HepG2 (cell line): ENCODE measurements around the gene TCERG1. TPM values are rescaled to one million over a fixed set of nuclear protein-coding genes. Genes with fewer than 3 reads are reported as not detected.
A peak's percentile ranks its signal among the peaks of the same experiment; 100 is the strongest.

ENCODE experiments used
- ATAC-seq: fragments of 200-7000 bp; cut with Tn5 transposase; 3 replicates; pipeline ENCODE4 v1.9.1; 2020; ENCODE audit warnings: mild to moderate bottlenecking, moderate library complexity
- BruUV-seq: library from RNA; stranded (reverse); fragments of 400-500 nt; replicated peaks from 2 replicates; lab custom pipeline; 2021; lab: Mats Ljungman, UMichigan
- CTCF ChIA-PET: fragments of 300-600 bp; formaldehyde crosslinking; extraction: SDS; loops from one replicate; lab custom pipeline; 2021; ENCODE audit warnings: low total read pairs, inconsistent platforms, low intra/inter-chr PET ratio; lab: Yijun Ruan, JAX
- POLR2A ChIA-PET: fragments of 350-600 bp; sonication (Branson Sonifier 250); formaldehyde crosslinking; loops from one replicate; lab custom pipeline; 2020; ENCODE audit warnings: antibody characterized with exemption, inconsistent platforms; lab: Yijun Ruan, JAX
- DNase-seq: peaks from one replicate; pipeline ENCODE4 v3.0.0-alpha.2; 2015; ENCODE audit warnings: low spot score
- FAIRE-seq: peaks from 3 replicates; lab custom pipeline; 2011; peaks lifted over from hg19 to GRCh38; lab: Jason Lieb, UNC
- H2AFZ ChIP-seq: one replicate; pipeline ENCODE4 v1.6.1; 2011; ENCODE audit warnings: low read length, inconsistent platforms
- H3K27ac ChIP-seq: fragments of 300-600 bp; 3 replicates; pipeline ENCODE4 v1.8.0; 2011; ENCODE audit warnings: mixed run types, mild to moderate bottlenecking, mixed read lengths, low read length, inconsistent platforms; ENCODE audit not compliant: insufficient read depth; ENCODE audit errors: extremely low read length
- H3K27me3 ChIP-seq, 2 experiments: fragments of 200-600 bp in 1 of 2; 2 replicates in 1 of 2; 3 replicates in 1 of 2; pipeline versions ENCODE4 v1.6.0 to v1.8.0; 2011; ENCODE audit warnings: low read length in 2 of 2, mild to moderate bottlenecking in 2 of 2, moderate library complexity in 2 of 2, inconsistent platforms in 1 of 2; ENCODE audit not compliant: insufficient read depth in 2 of 2, control insufficient read depth in 1 of 2
- H3K36me3 ChIP-seq, 2 experiments: fragments of 200-600 bp in 1 of 2; replicated peaks in 1 of 2; 2 replicates in 1 of 2; 3 replicates in 1 of 2; pipeline versions ENCODE4 v1.5.1 to v1.8.0; 2011; ENCODE audit warnings: low read length in 2 of 2, inconsistent platforms in 1 of 2; ENCODE audit not compliant: insufficient read depth in 2 of 2, control insufficient read depth in 1 of 2
- H3K4me1 ChIP-seq: 2 replicates; pipeline ENCODE4 v1.5.1; 2012; ENCODE audit warnings: low read length, inconsistent platforms; ENCODE audit not compliant: insufficient read depth
- H3K4me2 ChIP-seq: 2 replicates; pipeline ENCODE4 v1.6.0; 2011; ENCODE audit warnings: low read depth, low read length, inconsistent platforms
- H3K4me3 ChIP-seq, 3 experiments: fragments of 200-600 bp in 1 of 3; sonication (generic), shearing (Covaris generic) in 1 of 3; replicated peaks in 1 of 3; 2 replicates each; pipeline ENCODE4 v1.5.1; 2011 to 2016; ENCODE audit warnings: low read length in 3 of 3, inconsistent platforms in 2 of 3, low read depth in 2 of 3, mild to moderate bottlenecking in 2 of 3, control low read depth in 1 of 3, mixed read lengths in 1 of 3; ENCODE audit not compliant: insufficient read depth in 1 of 3
- H3K79me2 ChIP-seq: one replicate; pipeline ENCODE4 v1.6.1; 2011; ENCODE audit warnings: low read length, inconsistent platforms; ENCODE audit not compliant: insufficient read depth
- H3K9ac ChIP-seq: 2 replicates; pipeline ENCODE4 v1.6.0; 2011; ENCODE audit warnings: mild to moderate bottlenecking, low read depth, low read length, inconsistent platforms; ENCODE audit not compliant: insufficient read depth
- H3K9me3 ChIP-seq: 2 replicates; pipeline ENCODE4 v1.5.1; 2012; ENCODE audit warnings: mild to moderate bottlenecking, low read length
- H4K20me1 ChIP-seq: 2 replicates; pipeline ENCODE4 v1.6.0; 2011; ENCODE audit warnings: inconsistent platforms, mild to moderate bottlenecking, low read length, moderate library complexity; ENCODE audit not compliant: insufficient read depth
- ARID3A ChIP-seq: IDR thresholded peaks from 2 replicates; pipeline ENCODE4 v1.6.1; 2012; ENCODE audit warnings: low read depth, low read length, improper control_type of control experiment
- BRCA1 ChIP-seq: sonication (generic); formaldehyde crosslinking; IDR thresholded peaks from 2 replicates; pipeline ENCODE4 v1.4.0; 2020; ENCODE audit warnings: missing genetic modification reagents
- CEBPB ChIP-seq: IDR thresholded peaks from 2 replicates; pipeline ENCODE4 v1.6.1; 2011; ENCODE audit warnings: low read depth, low read length, improper control_type of control experiment, borderline replicate concordance
- HBP1 ChIP-seq: IDR thresholded peaks from 2 replicates; pipeline ENCODE4 v1.6.1; 2016; ENCODE audit warnings: low read depth, control low read depth
- ISX ChIP-seq: sonication (generic); formaldehyde crosslinking; conservative IDR thresholded peaks from 2 replicates; pipeline ENCODE4 v1.5.0; 2020; ENCODE audit warnings: missing genetic modification reagents
- PHB2 ChIP-seq: fragments of 450-650 bp; IDR thresholded peaks from 2 replicates; pipeline ENCODE4 v1.6.1; 2018; ENCODE audit not compliant: partially characterized antibody
- PRDM10 ChIP-seq: sonication (generic); formaldehyde crosslinking; IDR thresholded peaks from 2 replicates; pipeline ENCODE4 v1.4.0; 2020; ENCODE audit warnings: low read depth, missing genetic modification reagents
- SMAD3 ChIP-seq: sonication (generic); formaldehyde crosslinking; IDR thresholded peaks from 2 replicates; pipeline ENCODE4 v1.4.0; 2020; ENCODE audit warnings: missing genetic modification reagents
- ZNF121 ChIP-seq: sonication (generic); formaldehyde crosslinking; IDR thresholded peaks from 2 replicates; pipeline ENCODE4 v1.5.0; 2020; ENCODE audit warnings: mild to moderate bottlenecking, missing genetic modification reagents
- ZNF782 ChIP-seq: sonication (generic); formaldehyde crosslinking; IDR thresholded peaks from 2 replicates; pipeline ENCODE4 v1.4.0; 2020; ENCODE audit warnings: missing genetic modification reagents, mild to moderate bottlenecking, borderline replicate concordance
- WGBS: methylation state at CpG from one replicate; pipeline ENCODE4 v1.1.6; 2017; ENCODE audit warnings: low lambda C conversion rate; 5-methylcytosine and 5-hydroxymethylcytosine counted together
- in situ Hi-C: cut with HindIII; loops from 2 replicates; pipeline ENCODE4 v1.10.0; 2017; ENCODE audit warnings: low pct_unique_long_range_greater_than_20kb; ENCODE audit not compliant: extremely low pct_ligation_motif_present
- intact Hi-C: fragments of 100-400 bp; cut with micrococcal nuclease; formaldehyde crosslinking; loops from one replicate; pipeline ENCODE4 v1.10.0; 2022; ENCODE audit not compliant: unreplicated experiment
- polyA plus RNA-seq, 8 experiments: library from polyadenylated mRNA; depleted of rRNA in 3 of 8; stranded (reverse) in 7 of 8; unstranded in 1 of 8; fragments of >200 nt; fragmentation: Illumina TruSeq in 4 of 8; extraction: Trizol in 4 of 8; gene quantifications; 2 replicates each; pipeline versions ENCODE4 v1.2.1 to v1.2.3, GENCODE V29; 2011 to 2016; ENCODE audit warnings: low read depth in 4 of 8, missing spikeins in 1 of 8, mixed read lengths in 1 of 8; ENCODE audit not compliant: insufficient read depth in 1 of 8
- total RNA-seq, 5 experiments: library from RNA; depleted of rRNA; stranded (reverse); fragments of >200 nt; fragmentation: Illumina TruSeq; extraction: Trizol; gene quantifications; 2 replicates each; pipeline ENCODE4 v1.2.3, GENCODE V29; 2016; ENCODE audit warnings: low read depth in 1 of 5

The TCERG1 gene
- total and polyA plus RNA-seq, 2 of the 13 experiments (the other 11 are each of a cell fraction or from before 2014, with no cell fraction given) = 71.7 to 86.6 TPM

- no peaks in the 10 kb centered on the region for H3K9me3 ChIP-seq
- ChIA-PET POLR2A (no interaction called here), CTCF (no interaction called here)
- peaks cover 0 to 15% of the 10 kb centered on the region in 2 experiments; a peak in 1 of 5 replicates for H3K27me3 ChIP-seq
- 18% methylated on average over 6 of the region's 8 CpGs for WGBS
- intact Hi-C loops = no loop called here
- H3K9ac ChIP-seq = no peak overlapping the region
- 0 out of 2 replicates have a peak, but pooled peaks cover 5% of the 10 kb centered on the region for H3K4me1 ChIP-seq
- no peak for FAIRE-seq
- TF ChIP-seq ISX (CRISPR knock-in tag) = no peak
- H4K20me1 ChIP-seq = no peaks in the 10 kb centered on the region
- no peak overlapping the region for H2AFZ ChIP-seq
- in situ Hi-C loops = loop anchor here (5.0 to 25.0 kb wide), 2 partner anchors 141 to 291 kb away; no protein-coding TSS in a partner anchor
- H3K4me3 ChIP-seq = no peak overlapping the region
- no peak overlapping the region for H3K4me2 ChIP-seq
- DNase-seq = no peak
- peak; percentile 36; the same call in 2 of the 3 replicates for ATAC-seq
- H3K27ac ChIP-seq = no peak overlapping the region
- H3K79me2 ChIP-seq = no peaks in the 10 kb centered on the region
- H3K36me3 ChIP-seq = no peaks in the 10 kb centered on the region
- no TSS peak for BruUV-seq
These were observed 18.5 kb upstream of the TCERG1 start for GRCh38 chr5:146428658-146429057.

- WGBS = 0% methylated on average over 1 of the region's 1 CpG
- H3K4me2 ChIP-seq = no peak overlapping the region
- no peak for TF ChIP-seq SMAD3 (CRISPR knock-in tag)
- no peak for TF ChIP-seq ARID3A
- no peak for TF ChIP-seq HBP1 (CRISPR knock-in tag)
- TF ChIP-seq PHB2 = no peak
- TF ChIP-seq CEBPB = no peak
- no peak for TF ChIP-seq ZNF782
- TF ChIP-seq PRDM10 = no peak
- TF ChIP-seq ZNF121 (CRISPR knock-in tag) = no peak
- TF ChIP-seq BRCA1 = no peak
These were observed 6.8 kb upstream of the TCERG1 start for GRCh38 chr5:146440353-146440752.

More at GRCh38 chr5:146440353-146440752, 6.8 kb upstream of the TCERG1 start:
- no peak overlapping the region for H3K4me3 ChIP-seq
- no peak for FAIRE-seq
- CTCF ChIA-PET = no interaction called here
- no peak for ATAC-seq
- H2AFZ ChIP-seq = no peak overlapping the region
- H3K4me1 ChIP-seq = peaks cover 8% of the 10 kb centered on the region; the same call in 1 of the 2 replicates
- no peaks in the 10 kb centered on the region for H4K20me1 ChIP-seq
- H3K9me3 ChIP-seq = no peaks in the 10 kb centered on the region
- POLR2A ChIA-PET = no interaction called here
- in situ Hi-C loops (loop anchor here (25.0 kb wide), 1 partner anchor 303 kb away; no protein-coding TSS in a partner anchor), intact Hi-C loops (no loop called here)
- no peak for DNase-seq
- no TSS peak for BruUV-seq
- H3K9ac ChIP-seq = no peak overlapping the region
- no peak overlapping the region for H3K27ac ChIP-seq
- no peaks in the 10 kb centered on the region for H3K79me2 ChIP-seq
- no peaks in the 10 kb centered on the region for H3K36me3 ChIP-seq
- H3K27me3 ChIP-seq = peaks cover 0 to 3% of the 10 kb centered on the region in 2 experiments; a peak in 2 of 5 replicates
